Nucleus accumbens (tissue), 56 donors: ENCODE measurements around the gene PRR4.

Experiments used
- DNase-seq, 56 donors: peaks; one replicate each; lab custom pipeline; 2025; lab: John Stamatoyannopoulos, UW

Gene PRR4

GRCh38 chr12:10802587-10802986 is 46.7 kb downstream of the PRR4 start, which contains the start of gene TAS2R7:
TAS2R7 (minus strand) TSS chr12:10802627; CDS start chr12:10802570, 57 bp downstream.
- no peak for DNase-seq

- no peak for DNase-seq
Observed at GRCh38 chr12:10801741-10802140, 47.5 kb downstream of the PRR4 start.
